Erythroblast (primary cell): Measurements from ENCODE around the gene VPS26B.

Experiments
- GATA1 ChIP-seq: IDR thresholded peaks from 2 replicates; pipeline ENCODE4 v1.6.1; 2011; ENCODE audit warnings: low read depth, mild to moderate bottlenecking, control low read depth, low read length, moderate library complexity
- POLR2A ChIP-seq: IDR thresholded peaks from 2 replicates; pipeline ENCODE4 v1.6.1; 2011; ENCODE audit warnings: mild to moderate bottlenecking, low read length

- no peak for TF ChIP-seq POLR2A
- TF ChIP-seq GATA1, result no peak
Observed at GRCh38 chr11:134230339-134230738, 5.9 kb downstream of the VPS26B start.
